Liver (tissue), 10 donors: ENCODE data around the gene NIT1. TPM values are rescaled to one million over a fixed set of nuclear protein-coding genes. Genes with fewer than 3 reads are reported as not detected.

ENCODE experiments used
- DNase-seq: peaks from one replicate; pipeline ENCODE4 v3.0.0-alpha.2; 2017; ENCODE audit warnings: low spot score
- H3K27ac ChIP-seq, 2 donors: one replicate each; pipeline ENCODE4 v1.7.0; 2013; ENCODE audit warnings: inconsistent platforms in 2 of 2, low read length in 2 of 2, control low read depth in 1 of 2, low read depth in 1 of 2, mild to moderate bottlenecking in 1 of 2
- H3K27me3 ChIP-seq, 4 donors: one replicate each; pipeline versions ENCODE4 v1.6.1 to v1.7.0; 2013; ENCODE audit warnings: low read length in 3 of 4, inconsistent platforms in 1 of 4, mild to moderate bottlenecking in 1 of 4, moderate library complexity in 1 of 4; ENCODE audit not compliant: control insufficient read depth in 4 of 4, insufficient read depth in 4 of 4
- H3K36me3 ChIP-seq, 4 donors: one replicate each; pipeline versions ENCODE4 v1.6.1 to v1.7.0; 2013; ENCODE audit warnings: low read length in 3 of 4, mild to moderate bottlenecking in 3 of 4, low read depth in 1 of 4, moderate library complexity in 1 of 4; ENCODE audit not compliant: control insufficient read depth in 4 of 4, insufficient read depth in 3 of 4
- H3K4me1 ChIP-seq, 4 donors: one replicate each; pipeline versions ENCODE4 v1.6.1 to v1.7.0; 2013; ENCODE audit warnings: low read length in 3 of 4, mild to moderate bottlenecking in 3 of 4, moderate library complexity in 1 of 4; ENCODE audit not compliant: control insufficient read depth in 4 of 4, insufficient read depth in 4 of 4
- H3K4me3 ChIP-seq, 3 donors: one replicate each; pipeline versions ENCODE4 v1.6.1 to v1.7.0; 2013; ENCODE audit warnings: low read length in 3 of 3, control low read depth in 1 of 3, low read depth in 1 of 3, mild to moderate bottlenecking in 1 of 3
- H3K9ac ChIP-seq, 2 donors: one replicate each; pipeline ENCODE4 v1.7.0; 2013; ENCODE audit warnings: low read length in 2 of 2, mild to moderate bottlenecking in 2 of 2, moderate library complexity in 2 of 2, control low read depth in 1 of 2, low read depth in 1 of 2
- H3K9me3 ChIP-seq, 4 donors: one replicate each; pipeline versions ENCODE4 v1.6.1 to v1.7.0; 2013; ENCODE audit warnings: low read length in 3 of 4; ENCODE audit not compliant: control insufficient read depth in 4 of 4
- EGR1 ChIP-seq, 2 donors: IDR thresholded peaks; 2 replicates each; pipeline ENCODE4 v1.6.1; 2016 to 2018; ENCODE audit warnings: antibody characterized with exemption in 2 of 2, low read depth in 2 of 2
- FOXA1 ChIP-seq: IDR thresholded peaks from 2 replicates; pipeline ENCODE4 v1.6.1; 2016; ENCODE audit warnings: antibody characterized with exemption
- FOXA2 ChIP-seq: IDR thresholded peaks from 2 replicates; pipeline ENCODE4 v1.6.1; 2016; ENCODE audit warnings: antibody characterized with exemption
- GABPA ChIP-seq, 2 donors: IDR thresholded peaks in 1 of 2; conservative IDR thresholded peaks in 1 of 2; 2 replicates each; pipeline ENCODE4 v1.6.1; 2016; ENCODE audit warnings: antibody characterized with exemption in 2 of 2, mild to moderate bottlenecking in 1 of 2, moderate library complexity in 1 of 2
- HNF4G ChIP-seq: IDR thresholded peaks from 2 replicates; pipeline ENCODE4 v1.6.1; 2016; ENCODE audit warnings: antibody characterized with exemption
- JUND ChIP-seq, 2 donors: IDR thresholded peaks; 2 replicates each; pipeline ENCODE4 v1.6.1; 2016; ENCODE audit warnings: antibody characterized with exemption in 2 of 2
- RAD21 ChIP-seq, 2 donors: IDR thresholded peaks; 2 replicates each; pipeline ENCODE4 v1.6.1; 2016; ENCODE audit warnings: antibody characterized with exemption in 2 of 2, mild to moderate bottlenecking in 2 of 2
- RXRA ChIP-seq, 2 donors: IDR thresholded peaks; 2 replicates each; pipeline ENCODE4 v1.6.1; 2017 to 2018; ENCODE audit warnings: antibody characterized with exemption in 2 of 2, mild to moderate bottlenecking in 1 of 2
- SP1 ChIP-seq: IDR thresholded peaks from 2 replicates; pipeline ENCODE4 v1.6.1; 2018; ENCODE audit warnings: antibody characterized with exemption, mild to moderate bottlenecking
- TAF1 ChIP-seq: conservative IDR thresholded peaks from 2 replicates; pipeline ENCODE4 v1.6.1; 2016; ENCODE audit warnings: antibody characterized with exemption, mild to moderate bottlenecking
- YY1 ChIP-seq: IDR thresholded peaks from 2 replicates; pipeline ENCODE4 v1.6.1; 2016; ENCODE audit warnings: antibody characterized with exemption, mild to moderate bottlenecking
- WGBS: extraction: QIAGEN DNeasy Blood & Tissue Kit; methylation state at CpG from one replicate; pipeline ENCODE4 v1.1.7; 2013; 5-methylcytosine and 5-hydroxymethylcytosine counted together
- polyA plus RNA-seq, 2 donors: library from polyadenylated mRNA; stranded (reverse) in 1 of 2; unstranded in 1 of 2; fragments of 200-250 nt in 1 of 2; fragments of >200 nt in 1 of 2; fragmentation: Nextera tagmentation in 1 of 2; extraction: Ambion mirVana in 1 of 2; gene quantifications; one replicate each; pipeline versions ENCODE4 v1.2.1 to v1.2.3, GENCODE V29; 2013 to 2015
- small RNA-seq: library from RNA; depleted of rRNA; stranded (forward); fragments of <200 nt; gene quantifications from one replicate; pipeline ENCODE3, GENCODE V24; 2014
- total RNA-seq, 2 donors: library from RNA; depleted of rRNA; stranded (reverse); fragments of >200 nt; gene quantifications; one replicate each; pipeline ENCODE4 v1.2.3, GENCODE V29; 2014
- TF ChIP-seq, protein P1 (sequence below): fragments of 150-350 bp; IDR thresholded peaks from 2 replicates; pipeline ENCODE4 v1.5.1; 2017; ENCODE audit warnings: improper control_type of control experiment, low read depth, low read length; ENCODE audit not compliant: missing input control
- TF ChIP-seq, protein P2 (sequence below): IDR thresholded peaks from 2 replicates; pipeline ENCODE4 v1.6.1; 2016; ENCODE audit warnings: antibody characterized with exemption
- TF ChIP-seq, protein P3 (sequence below): IDR thresholded peaks from 2 replicates; pipeline ENCODE4 v1.6.1; 2016; ENCODE audit warnings: antibody characterized with exemption, mild to moderate bottlenecking
- TF ChIP-seq, protein P4 (sequence below): IDR thresholded peaks from 2 replicates; pipeline ENCODE4 v1.6.1; 2016; ENCODE audit warnings: antibody characterized with exemption
- TF ChIP-seq, protein P5 (sequence below): IDR thresholded peaks from 2 replicates; pipeline ENCODE4 v1.6.1; 2016; ENCODE audit warnings: antibody characterized with exemption
- donor health status: healthy.
- donor health status: healthy.
- donor health status: healthy.
- donor health status: healthy.
- donor health status: healthy.

The NIT1 gene
- total and polyA plus RNA-seq, 4 donors: 17.8 to 45.8 (median 39.3) TPM

DNA sequence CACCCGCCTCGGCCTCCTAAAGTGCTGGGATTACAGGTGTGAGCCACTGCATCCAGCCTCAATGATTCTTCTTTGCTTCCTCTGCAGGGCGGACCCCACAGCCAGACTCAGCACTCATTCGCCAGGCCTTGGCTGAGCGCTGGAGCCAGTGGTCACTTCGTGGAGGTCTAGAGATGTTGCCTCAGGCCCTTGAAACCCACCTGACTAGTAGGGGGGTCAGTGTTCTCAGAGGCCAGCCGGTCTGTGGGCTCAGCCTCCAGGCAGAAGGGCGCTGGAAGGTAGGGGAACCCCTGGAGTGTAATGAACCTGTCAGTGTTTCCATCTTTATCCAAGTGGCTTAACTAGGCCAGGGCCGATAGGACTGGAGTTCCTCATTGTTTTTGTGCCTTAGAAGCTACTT lies 51.0 kb downstream of the NIT1 start:
- H3K9me3 ChIP-seq: no peaks in the 10 kb centered on the region
- no peak overlapping the region for H3K4me3 ChIP-seq
- H3K27me3 ChIP-seq: no peaks in the 10 kb centered on the region
- no peak for TF ChIP-seq SP1
- no peak for TF ChIP-seq FOXA2
- no peak for TF ChIP-seq FOXA1
- TF ChIP-seq, protein P1, sequence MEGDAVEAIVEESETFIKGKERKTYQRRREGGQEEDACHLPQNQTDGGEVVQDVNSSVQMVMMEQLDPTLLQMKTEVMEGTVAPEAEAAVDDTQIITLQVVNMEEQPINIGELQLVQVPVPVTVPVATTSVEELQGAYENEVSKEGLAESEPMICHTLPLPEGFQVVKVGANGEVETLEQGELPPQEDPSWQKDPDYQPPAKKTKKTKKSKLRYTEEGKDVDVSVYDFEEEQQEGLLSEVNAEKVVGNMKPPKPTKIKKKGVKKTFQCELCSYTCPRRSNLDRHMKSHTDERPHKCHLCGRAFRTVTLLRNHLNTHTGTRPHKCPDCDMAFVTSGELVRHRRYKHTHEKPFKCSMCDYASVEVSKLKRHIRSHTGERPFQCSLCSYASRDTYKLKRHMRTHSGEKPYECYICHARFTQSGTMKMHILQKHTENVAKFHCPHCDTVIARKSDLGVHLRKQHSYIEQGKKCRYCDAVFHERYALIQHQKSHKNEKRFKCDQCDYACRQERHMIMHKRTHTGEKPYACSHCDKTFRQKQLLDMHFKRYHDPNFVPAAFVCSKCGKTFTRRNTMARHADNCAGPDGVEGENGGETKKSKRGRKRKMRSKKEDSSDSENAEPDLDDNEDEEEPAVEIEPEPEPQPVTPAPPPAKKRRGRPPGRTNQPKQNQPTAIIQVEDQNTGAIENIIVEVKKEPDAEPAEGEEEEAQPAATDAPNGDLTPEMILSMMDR: no peak
- no peak for TF ChIP-seq RAD21 (IDR thresholded peaks at IDR 0.05)
- no peak for TF ChIP-seq YY1
- no peak for TF ChIP-seq HNF4G
- TF ChIP-seq, protein P2, sequence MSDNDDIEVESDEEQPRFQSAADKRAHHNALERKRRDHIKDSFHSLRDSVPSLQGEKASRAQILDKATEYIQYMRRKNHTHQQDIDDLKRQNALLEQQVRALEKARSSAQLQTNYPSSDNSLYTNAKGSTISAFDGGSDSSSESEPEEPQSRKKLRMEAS: no peak
- no peak for TF ChIP-seq JUND (IDR thresholded peaks at IDR 0.05)
- TF ChIP-seq GABPA (IDR thresholded peaks at IDR 0.05 in 1 of 2, conservative IDR thresholded peaks at IDR 0.05 in 1 of 2): no peak
- no peak for TF ChIP-seq TAF1
- TF ChIP-seq, protein P3, sequence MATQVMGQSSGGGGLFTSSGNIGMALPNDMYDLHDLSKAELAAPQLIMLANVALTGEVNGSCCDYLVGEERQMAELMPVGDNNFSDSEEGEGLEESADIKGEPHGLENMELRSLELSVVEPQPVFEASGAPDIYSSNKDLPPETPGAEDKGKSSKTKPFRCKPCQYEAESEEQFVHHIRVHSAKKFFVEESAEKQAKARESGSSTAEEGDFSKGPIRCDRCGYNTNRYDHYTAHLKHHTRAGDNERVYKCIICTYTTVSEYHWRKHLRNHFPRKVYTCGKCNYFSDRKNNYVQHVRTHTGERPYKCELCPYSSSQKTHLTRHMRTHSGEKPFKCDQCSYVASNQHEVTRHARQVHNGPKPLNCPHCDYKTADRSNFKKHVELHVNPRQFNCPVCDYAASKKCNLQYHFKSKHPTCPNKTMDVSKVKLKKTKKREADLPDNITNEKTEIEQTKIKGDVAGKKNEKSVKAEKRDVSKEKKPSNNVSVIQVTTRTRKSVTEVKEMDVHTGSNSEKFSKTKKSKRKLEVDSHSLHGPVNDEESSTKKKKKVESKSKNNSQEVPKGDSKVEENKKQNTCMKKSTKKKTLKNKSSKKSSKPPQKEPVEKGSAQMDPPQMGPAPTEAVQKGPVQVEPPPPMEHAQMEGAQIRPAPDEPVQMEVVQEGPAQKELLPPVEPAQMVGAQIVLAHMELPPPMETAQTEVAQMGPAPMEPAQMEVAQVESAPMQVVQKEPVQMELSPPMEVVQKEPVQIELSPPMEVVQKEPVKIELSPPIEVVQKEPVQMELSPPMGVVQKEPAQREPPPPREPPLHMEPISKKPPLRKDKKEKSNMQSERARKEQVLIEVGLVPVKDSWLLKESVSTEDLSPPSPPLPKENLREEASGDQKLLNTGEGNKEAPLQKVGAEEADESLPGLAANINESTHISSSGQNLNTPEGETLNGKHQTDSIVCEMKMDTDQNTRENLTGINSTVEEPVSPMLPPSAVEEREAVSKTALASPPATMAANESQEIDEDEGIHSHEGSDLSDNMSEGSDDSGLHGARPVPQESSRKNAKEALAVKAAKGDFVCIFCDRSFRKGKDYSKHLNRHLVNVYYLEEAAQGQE: no peak
- no peak for TF ChIP-seq RXRA (IDR thresholded peaks at IDR 0.05)
- TF ChIP-seq, protein P4, sequence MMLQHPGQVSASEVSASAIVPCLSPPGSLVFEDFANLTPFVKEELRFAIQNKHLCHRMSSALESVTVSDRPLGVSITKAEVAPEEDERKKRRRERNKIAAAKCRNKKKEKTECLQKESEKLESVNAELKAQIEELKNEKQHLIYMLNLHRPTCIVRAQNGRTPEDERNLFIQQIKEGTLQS: no peak
- TF ChIP-seq, protein P5, sequence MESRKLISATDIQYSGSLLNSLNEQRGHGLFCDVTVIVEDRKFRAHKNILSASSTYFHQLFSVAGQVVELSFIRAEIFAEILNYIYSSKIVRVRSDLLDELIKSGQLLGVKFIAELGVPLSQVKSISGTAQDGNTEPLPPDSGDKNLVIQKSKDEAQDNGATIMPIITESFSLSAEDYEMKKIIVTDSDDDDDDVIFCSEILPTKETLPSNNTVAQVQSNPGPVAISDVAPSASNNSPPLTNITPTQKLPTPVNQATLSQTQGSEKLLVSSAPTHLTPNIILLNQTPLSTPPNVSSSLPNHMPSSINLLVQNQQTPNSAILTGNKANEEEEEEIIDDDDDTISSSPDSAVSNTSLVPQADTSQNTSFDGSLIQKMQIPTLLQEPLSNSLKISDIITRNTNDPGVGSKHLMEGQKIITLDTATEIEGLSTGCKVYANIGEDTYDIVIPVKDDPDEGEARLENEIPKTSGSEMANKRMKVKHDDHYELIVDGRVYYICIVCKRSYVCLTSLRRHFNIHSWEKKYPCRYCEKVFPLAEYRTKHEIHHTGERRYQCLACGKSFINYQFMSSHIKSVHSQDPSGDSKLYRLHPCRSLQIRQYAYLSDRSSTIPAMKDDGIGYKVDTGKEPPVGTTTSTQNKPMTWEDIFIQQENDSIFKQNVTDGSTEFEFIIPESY: no peak
- TF ChIP-seq EGR1 (IDR thresholded peaks at IDR 0.05; ENCODE audit: low read depth in 2 of 2): no peak
- DNase-seq: no peak
- H3K36me3 ChIP-seq: peaks cover 2 to 44% (median 29%) of the 10 kb centered on the region in 4 donors
- H3K4me1 ChIP-seq: peaks cover 4 to 37% (median 28%) of the 10 kb centered on the region in 4 donors
- 95% methylated on average over 9 of the region's 9 CpGs for WGBS
- no peak overlapping the region for H3K27ac ChIP-seq
- H3K9ac ChIP-seq: no peak overlapping the region

Small RNAs within 50 kb of the gene (small RNA-seq; reads per million reads assigned to genes)
- not detected for gene RF01225

Other genes starting within 250 kb of the NIT1 start
- gene ITLN1, start 232.9 kb upstream of the NIT1 start, total RNA-seq: 10 to 100 TPM in 1 of 2 donors, 1 to 10 TPM in 1; 5.0 to 13.4 TPM
- gene ITLN1, start 232.9 kb upstream of the NIT1 start, polyA plus RNA-seq: 1 to 10 TPM; 3.7 to 6.1 TPM
- gene ITLN2, start 163.3 kb upstream of the NIT1 start, total RNA-seq: under 1 TPM in 1 of 2 donors, not detected in 1; 0.50 TPM
- under 1 TPM in 1 of 2 donors, not detected in 1; 0.12 TPM for gene ITLN2, start 163.3 kb upstream of the NIT1 start, polyA plus RNA-seq
- gene F11R, start 97.0 kb upstream of the NIT1 start, total RNA-seq: 10 to 100 TPM; 45.9 to 80.4 TPM
- 10 to 100 TPM; 25.8 to 45.3 TPM for gene F11R, start 97.0 kb upstream of the NIT1 start, polyA plus RNA-seq
- gene TSTD1, start 79.1 kb upstream of the NIT1 start, total RNA-seq: 10 to 100 TPM; 10.9 to 23.6 TPM
- 10 to 100 TPM; 45.9 to 67.5 TPM for gene TSTD1, start 79.1 kb upstream of the NIT1 start, polyA plus RNA-seq
- 10 to 100 TPM; 29.8 to 43.5 TPM for gene USF1, start 72.1 kb upstream of the NIT1 start, total RNA-seq
- gene USF1, start 72.1 kb upstream of the NIT1 start, polyA plus RNA-seq: 10 to 100 TPM; 19.2 to 24.5 TPM
- 1 to 10 TPM; 6.6 to 8.9 TPM for gene ARHGAP30, start 48.2 kb upstream of the NIT1 start, total RNA-seq
- 1 to 10 TPM; 1.2 to 3.5 TPM for gene ARHGAP30, start 48.2 kb upstream of the NIT1 start, polyA plus RNA-seq
- not detected for gene NECTIN4, start 28.5 kb upstream of the NIT1 start, total RNA-seq
- under 1 TPM in 1 of 2 donors, not detected in 1; 0.01 TPM for gene NECTIN4, start 28.5 kb upstream of the NIT1 start, polyA plus RNA-seq
- 1 to 10 TPM; 1.9 to 2.8 TPM for gene KLHDC9, start 19.7 kb upstream of the NIT1 start, total RNA-seq
- gene KLHDC9, start 19.7 kb upstream of the NIT1 start, polyA plus RNA-seq: 1 to 10 TPM; 2.4 to 3.3 TPM
- gene PFDN2, start 68 bp upstream of the NIT1 start, total RNA-seq: 10 to 100 TPM; 12.4 to 19.3 TPM
- gene PFDN2, start 68 bp upstream of the NIT1 start, polyA plus RNA-seq: 10 to 100 TPM; 48.7 to 61.9 TPM
- gene DEDD, start 14.6 kb downstream of the NIT1 start, total RNA-seq: 10 to 100 TPM; 13.8 to 16.7 TPM
- 10 to 100 TPM; 15.2 to 17.7 TPM for gene DEDD, start 14.6 kb downstream of the NIT1 start, polyA plus RNA-seq
- gene UFC1, start 35.9 kb downstream of the NIT1 start, total RNA-seq: 10 to 100 TPM; 34.2 to 44.1 TPM
- 10 to 100 TPM; 42.5 to 47.5 TPM for gene UFC1, start 35.9 kb downstream of the NIT1 start, polyA plus RNA-seq
- gene USP21, start 41.4 kb downstream of the NIT1 start, total RNA-seq: 1 to 10 TPM; 7.2 to 9.0 TPM
- 1 to 10 TPM; 4.1 to 5.8 TPM for gene USP21, start 41.4 kb downstream of the NIT1 start, polyA plus RNA-seq
- 100 to 1,000 TPM in 1 of 2 donors, 1 to 10 TPM in 1; 6.2 to 106 TPM for gene PPOX, start 48.3 kb downstream of the NIT1 start, total RNA-seq
- gene PPOX, start 48.3 kb downstream of the NIT1 start, polyA plus RNA-seq: 1 to 10 TPM; 6.2 to 9.6 TPM
- 10 to 100 TPM; 13.1 to 23.8 TPM for gene B4GALT3, start 59.4 kb downstream of the NIT1 start, total RNA-seq
- gene B4GALT3, start 59.4 kb downstream of the NIT1 start, polyA plus RNA-seq: 10 to 100 TPM; 14.0 to 15.4 TPM
- 1 to 10 TPM in 1 of 2 donors, under 1 TPM in 1; 0.28 to 2.2 TPM for gene ADAMTS4, start 80.9 kb downstream of the NIT1 start, total RNA-seq
- under 1 TPM; 0.21 to 0.48 TPM for gene ADAMTS4, start 80.9 kb downstream of the NIT1 start, polyA plus RNA-seq
- gene NDUFS2, start 84.3 kb downstream of the NIT1 start, total RNA-seq: 100 to 1,000 TPM; 105 to 167 TPM
- 100 to 1,000 TPM in 1 of 2 donors, 10 to 100 TPM in 1; 93.3 to 135 TPM for gene NDUFS2, start 84.3 kb downstream of the NIT1 start, polyA plus RNA-seq
- 10 to 100 TPM; 25.4 to 32.6 TPM for gene FCER1G, start 97.2 kb downstream of the NIT1 start, total RNA-seq
- 10 to 100 TPM; 46.1 to 77.1 TPM for gene FCER1G, start 97.2 kb downstream of the NIT1 start, polyA plus RNA-seq
- 1,000 to 10,000 TPM; 5,041 to 8,644 TPM for gene APOA2, start 105.5 kb downstream of the NIT1 start, total RNA-seq
- over 10,000 TPM; 12,638 to 30,612 TPM for gene APOA2, start 105.5 kb downstream of the NIT1 start, polyA plus RNA-seq
- gene TOMM40L, start 108.0 kb downstream of the NIT1 start, total RNA-seq: 1 to 10 TPM; 6.7 to 7.4 TPM
- 10 to 100 TPM; 10.4 to 10.5 TPM for gene TOMM40L, start 108.0 kb downstream of the NIT1 start, polyA plus RNA-seq
- gene NR1I3, start 120.1 kb downstream of the NIT1 start, total RNA-seq: 10 to 100 TPM; 10.4 to 52.3 TPM
- 100 to 1,000 TPM in 1 of 2 donors, 10 to 100 TPM in 1; 43.0 to 128 TPM for gene NR1I3, start 120.1 kb downstream of the NIT1 start, polyA plus RNA-seq
- 1 to 10 TPM; 5.9 to 8.7 TPM for gene PCP4L1, start 140.6 kb downstream of the NIT1 start, total RNA-seq
- 1 to 10 TPM; 1.1 to 4.1 TPM for gene PCP4L1, start 140.6 kb downstream of the NIT1 start, polyA plus RNA-seq
- gene MPZ, start 191.9 kb downstream of the NIT1 start, total RNA-seq: 1 to 10 TPM in 1 of 2 donors, under 1 TPM in 1; 0.37 to 1.0 TPM
- gene MPZ, start 191.9 kb downstream of the NIT1 start, polyA plus RNA-seq: 1 to 10 TPM in 1 of 2 donors, under 1 TPM in 1; 0.97 to 7.4 TPM
- 100 to 1,000 TPM in 1 of 2 donors, 10 to 100 TPM in 1; 44.3 to 116 TPM for gene SDHC, start 196.3 kb downstream of the NIT1 start, total RNA-seq
- gene SDHC, start 196.3 kb downstream of the NIT1 start, polyA plus RNA-seq: 100 to 1,000 TPM in 1 of 2 donors, 10 to 100 TPM in 1; 77.7 to 247 TPM
- gene CFAP126, start 249.8 kb downstream of the NIT1 start, total RNA-seq: not detected
- gene CFAP126, start 249.8 kb downstream of the NIT1 start, polyA plus RNA-seq: not detected